22Rv1 (cell line): Measurements from ENCODE around the gene THRB.

Experiments used
- CTCF ChIP-seq: fragments of 450-650 bp; IDR thresholded peaks from 2 replicates; pipeline ENCODE4 v1.5.1; 2017; ENCODE audit warnings: mild to moderate bottlenecking
- ZFX ChIP-seq: fragments of 450-650 bp; IDR thresholded peaks from 2 replicates; pipeline ENCODE4 v1.6.1; 2017; ENCODE audit warnings: antibody characterized with exemption, borderline replicate concordance

- TF ChIP-seq CTCF (no peak), ZFX (no peak)
Measured at GRCh38 chr3:24420224-24420623, 74.4 kb downstream of the THRB start.
